GM12891 (cell line): ENCODE measurements around the gene ASGR1. TPM values are rescaled to one million over a fixed set of nuclear protein-coding genes. Genes with fewer than 3 reads are reported as not detected.

Experiments
- DNase-seq: peaks from one replicate; pipeline ENCODE4 v3.0.0; 2011; ENCODE audit warnings: low spot score; ENCODE audit not compliant: insufficient read length
- FAIRE-seq: peaks from 2 replicates; lab custom pipeline; 2011; peaks lifted over from hg19 to GRCh38; lab: Jason Lieb, UNC
- PAX5 ChIP-seq: IDR thresholded peaks from 2 replicates; pipeline ENCODE4 v1.6.1; 2011; ENCODE audit warnings: low read length, moderate library complexity, mild to moderate bottlenecking; ENCODE audit not compliant: insufficient read depth, severe bottlenecking
- POLR2A ChIP-seq: IDR thresholded peaks from 2 replicates; pipeline ENCODE4 v1.6.1; 2011; ENCODE audit warnings: low read depth, low read length, control low read depth
- POLR2AphosphoS5 ChIP-seq: IDR thresholded peaks from 2 replicates; pipeline ENCODE4 v1.6.1; 2011; ENCODE audit warnings: low read depth, low read length, control low read depth
- POU2F2 ChIP-seq: IDR thresholded peaks from 2 replicates; pipeline ENCODE4 v1.6.1; 2011; ENCODE audit warnings: low read depth, mild to moderate bottlenecking, control low read depth, low read length, moderate library complexity
- SPI1 ChIP-seq: IDR thresholded peaks from 2 replicates; pipeline ENCODE4 v1.6.1; 2011; ENCODE audit warnings: low read depth, low read length, control low read depth
- TAF1 ChIP-seq: IDR thresholded peaks from 2 replicates; pipeline ENCODE4 v1.6.1; 2011; ENCODE audit warnings: low read depth, low read length, control low read depth
- polyA plus RNA-seq: library from polyadenylated mRNA; unstranded; fragments of >200 nt; gene quantifications from one replicate; pipeline ENCODE4 v1.2.1, GENCODE V29; 2012; ENCODE audit warnings: low read depth, missing spikeins, inconsistent platforms; ENCODE audit not compliant: missing spikeins

The ASGR1 gene
- polyA plus RNA-seq, result 0.59 TPM

DNA sequence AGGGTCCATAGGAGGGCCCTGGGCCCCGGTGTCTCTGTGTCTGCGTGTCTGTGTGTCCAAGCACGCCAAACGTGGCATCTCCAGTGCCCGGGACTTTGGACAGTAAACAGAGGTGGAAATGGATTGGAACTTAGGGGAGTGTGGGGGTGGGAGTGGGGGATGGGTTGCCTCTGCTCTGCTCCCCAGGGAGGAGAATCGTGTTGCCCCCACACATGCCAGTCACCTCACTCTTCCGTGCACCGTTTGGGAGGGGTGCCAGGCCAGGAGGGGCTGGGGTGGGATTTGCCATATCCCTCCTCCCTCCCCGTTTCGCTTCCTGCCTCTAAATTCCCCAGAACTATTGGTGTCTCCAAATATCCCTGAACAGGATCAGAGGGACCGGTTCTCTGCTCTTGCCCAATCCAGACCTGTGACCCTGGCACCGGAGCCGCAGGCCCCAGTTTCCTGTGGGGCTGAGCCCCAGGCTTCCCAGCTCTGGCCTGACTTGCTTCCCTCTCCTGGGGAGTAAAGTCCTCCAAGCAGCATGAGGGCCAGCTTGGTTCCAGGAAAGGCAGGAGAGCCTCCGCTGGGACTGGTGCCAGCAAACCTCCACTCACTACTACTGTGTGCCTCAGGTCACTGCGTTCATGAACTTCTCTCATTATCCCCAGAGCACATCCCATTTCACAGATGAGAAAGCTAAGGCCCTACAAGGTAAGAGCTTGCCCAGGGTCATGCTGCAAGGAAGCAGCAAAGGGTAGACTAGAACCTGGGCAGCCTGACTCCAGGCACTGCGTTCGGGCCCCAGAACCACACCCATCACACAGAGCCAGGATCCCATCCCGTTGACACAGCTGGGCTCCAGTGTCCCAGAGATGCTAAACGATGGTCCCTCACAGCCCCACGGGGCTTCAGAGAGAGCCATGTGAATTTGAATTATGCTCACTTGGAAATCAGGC lies at the start of gene ASGR1:
ASGR1 (minus strand) TSS at position 54 of the 938 bp plus-strand sequence. CDS start 807 bp downstream, outside the sequence.
- no peak for TF ChIP-seq POLR2A
- TF ChIP-seq PAX5, result no peak
- FAIRE-seq, result no peak
- DNase-seq, result no peak

- FAIRE-seq (no peak), DNase-seq (no peak)
- TF ChIP-seq POU2F2, result no peak
- TF ChIP-seq POLR2A, result no peak
- no peak for TF ChIP-seq PAX5
- TF ChIP-seq POLR2AphosphoS5, result no peak
- TF ChIP-seq TAF1, result no peak
- TF ChIP-seq SPI1, result no peak
Observed at GRCh38 chr17:7228920-7229319, 49.8 kb upstream of the ASGR1 start.

GRCh38 chr17:7226721-7227710 lies 47.8 kb upstream of the ASGR1 start:
- TF ChIP-seq POU2F2, result no peak
- no peak for TF ChIP-seq SPI1
- TF ChIP-seq POLR2A, result no peak
- no peak for TF ChIP-seq PAX5
- no peak for TF ChIP-seq POLR2AphosphoS5
- no peak for TF ChIP-seq TAF1
- DNase-seq, result no peak
- no peak for FAIRE-seq

GRCh38 chr17:7225711-7226331 lies 46.7 kb upstream of the ASGR1 start:
- TF ChIP-seq SPI1, result no peak
- FAIRE-seq, result no peak
- no peak for DNase-seq

DNA sequence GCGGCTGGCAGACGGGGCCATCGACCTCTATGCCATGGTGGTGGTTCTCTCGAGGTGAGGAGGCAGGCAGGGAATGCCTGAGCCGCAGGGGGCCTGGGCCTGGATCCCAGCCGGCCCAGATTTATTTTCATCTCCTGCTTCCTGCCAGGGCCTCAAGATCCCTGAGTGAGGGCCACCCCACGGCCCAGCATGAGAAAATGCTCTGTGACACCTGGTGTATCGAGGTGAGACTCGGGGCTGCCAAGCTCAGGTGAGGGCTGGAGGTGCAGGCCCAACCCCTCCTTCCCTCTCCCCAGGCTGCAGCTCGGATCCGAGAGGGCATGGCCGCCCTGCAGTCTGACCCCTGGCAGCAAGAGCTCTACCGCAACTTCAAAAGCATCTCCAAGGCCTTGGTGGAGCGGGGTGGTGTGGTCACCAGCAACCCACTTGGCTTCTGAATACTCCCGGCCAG lies 45.5 kb upstream of the ASGR1 start:
- no peak for FAIRE-seq
- TF ChIP-seq PAX5, result no peak
- TF ChIP-seq TAF1, result no peak
- TF ChIP-seq POU2F2, result no peak
- no peak for TF ChIP-seq POLR2AphosphoS5
- TF ChIP-seq SPI1, result no peak
- TF ChIP-seq POLR2A, result no peak
- no peak for DNase-seq

DNA sequence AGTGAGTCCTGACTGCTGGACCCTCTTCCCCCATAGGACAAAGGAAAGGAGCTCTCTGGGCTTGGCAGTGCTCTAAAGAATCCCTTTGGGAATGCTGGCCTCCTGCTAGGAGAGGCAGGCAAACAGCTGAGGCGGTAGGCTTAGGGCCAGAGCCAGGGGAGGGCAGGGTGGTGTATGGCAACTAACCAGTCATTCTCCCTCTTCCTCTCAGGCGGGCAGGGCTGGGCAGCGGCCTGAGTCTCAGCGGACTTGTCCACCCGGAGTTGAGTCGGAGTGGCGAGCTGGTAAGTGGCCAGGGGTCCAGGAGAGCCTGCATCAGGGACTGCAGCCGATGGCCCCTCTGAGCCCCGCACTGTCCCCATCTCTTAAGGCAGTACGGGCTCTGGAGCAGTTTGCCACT lies 44.9 kb upstream of the ASGR1 start:
- TF ChIP-seq POU2F2 (no peak), TAF1 (no peak), PAX5 (no peak), SPI1 (no peak), POLR2AphosphoS5 (no peak)
- no peak for DNase-seq
- no peak for FAIRE-seq

GRCh38 chr17:7223375-7223774 lies 44.2 kb upstream of the ASGR1 start:
- no peak for TF ChIP-seq POLR2AphosphoS5
- TF ChIP-seq POU2F2, result no peak
- peak; percentile 42; the same call in 1 of the 2 replicates for TF ChIP-seq POLR2A
- no peak for FAIRE-seq
- no peak for DNase-seq

- FAIRE-seq (no peak), DNase-seq (no peak)
- TF ChIP-seq POLR2A (no peak), TAF1 (no peak), POLR2AphosphoS5 (no peak), POU2F2 (no peak), PAX5 (no peak), SPI1 (no peak)
Observed at GRCh38 chr17:7222972-7223292, 43.8 kb upstream of the ASGR1 start.

DNA sequence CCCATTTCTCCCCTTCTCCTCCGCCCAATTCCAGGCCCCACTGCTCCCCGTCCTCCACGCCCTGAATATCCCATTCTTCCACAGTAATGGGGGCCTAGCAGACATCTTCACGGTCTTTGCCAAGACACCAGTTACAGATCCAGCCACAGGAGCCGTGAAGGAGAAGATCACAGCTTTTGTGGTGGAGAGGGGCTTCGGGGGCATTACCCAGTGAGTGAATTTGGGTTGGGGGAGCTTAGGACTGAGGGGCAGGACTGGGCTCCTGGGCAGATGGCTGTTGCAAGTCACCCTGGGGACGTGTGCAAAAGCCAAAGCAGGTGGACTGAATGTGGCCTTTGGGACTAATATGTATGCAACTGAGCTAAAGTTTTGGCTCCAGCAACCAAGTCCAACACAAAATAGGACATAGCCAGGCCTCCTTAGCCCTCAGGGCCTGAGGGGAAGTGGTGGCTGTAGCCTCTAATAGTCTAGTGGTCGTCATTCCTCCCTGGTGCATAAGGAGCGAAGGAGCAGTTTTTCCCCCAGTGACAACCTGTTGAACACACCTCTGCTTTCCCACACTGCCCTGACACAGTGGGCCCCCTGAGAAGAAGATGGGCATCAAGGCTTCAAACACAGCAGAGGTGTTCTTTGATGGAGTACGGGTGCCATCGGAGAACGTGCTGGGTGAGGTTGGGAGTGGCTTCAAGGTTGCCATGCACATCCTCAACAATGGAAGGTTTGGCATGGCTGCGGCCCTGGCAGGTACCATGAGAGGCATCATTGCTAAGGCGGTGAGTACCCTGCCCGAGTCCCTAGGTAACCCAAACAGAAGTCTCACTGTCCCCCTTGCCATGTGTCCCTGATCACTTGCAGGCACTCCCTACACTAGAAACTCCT lies 43.2 kb upstream of the ASGR1 start:
- TF ChIP-seq SPI1, result no peak
- TF ChIP-seq PAX5, result no peak
- no peak for TF ChIP-seq TAF1
- peak; percentile 19; the same call in 1 of the 2 replicates for TF ChIP-seq POLR2AphosphoS5
- TF ChIP-seq POU2F2, result no peak
- peak; percentile 51; the same call in 1 of the 2 replicates for TF ChIP-seq POLR2A
- no peak for DNase-seq
- peak; percentile 58 for FAIRE-seq
